Iris pigment epithelial cell (primary cell): ENCODE results near the gene NIPAL1.

Experiments used
- DNase-seq: peaks from one replicate; pipeline ENCODE4 v3.0.0-alpha.2; 2011; ENCODE audit warnings: low read depth

NIPAL1 gene

DNA sequence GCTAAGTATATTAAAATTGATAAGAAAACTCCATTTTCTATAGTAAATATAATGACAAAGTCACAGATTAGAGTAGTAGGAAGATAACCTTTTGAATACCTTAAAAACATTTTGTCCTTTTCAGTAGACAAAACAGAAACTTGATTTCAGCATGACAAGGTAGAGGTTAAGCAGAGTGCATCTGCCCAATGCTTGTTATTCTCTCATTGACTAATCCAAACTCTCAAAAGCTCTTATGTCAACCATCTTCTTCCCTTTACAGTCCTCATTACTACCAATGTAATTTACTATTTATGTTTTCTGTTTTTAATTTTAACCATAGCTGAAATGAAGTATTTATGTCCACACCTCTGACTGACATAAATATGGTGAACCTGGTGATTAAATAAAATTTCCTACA, 11.1 kb downstream of the NIPAL1 start:
- DNase-seq = no peak

DNA sequence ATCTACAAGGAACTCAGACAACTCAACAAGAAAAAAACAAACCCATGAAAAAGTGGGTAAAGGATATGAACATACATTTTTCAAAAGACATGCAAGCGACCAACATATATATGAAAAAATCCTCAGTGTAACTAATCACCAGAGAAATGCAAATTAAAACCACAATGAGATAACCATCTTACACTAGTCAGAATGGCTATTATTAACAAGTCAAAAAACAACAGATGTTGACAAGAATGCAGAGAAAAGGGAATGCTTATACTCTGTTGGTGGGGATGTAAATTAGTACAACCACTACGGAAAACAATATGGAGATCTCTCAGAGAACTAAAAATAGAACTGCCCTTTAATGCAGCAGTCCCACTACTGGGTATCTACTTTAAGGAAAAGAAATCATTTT, 12.1 kb downstream of the NIPAL1 start:
- DNase-seq = no peak

GRCh38 chr4:48030470-48030869, 13.9 kb downstream of the NIPAL1 start:
- DNase-seq = no peak

DNA sequence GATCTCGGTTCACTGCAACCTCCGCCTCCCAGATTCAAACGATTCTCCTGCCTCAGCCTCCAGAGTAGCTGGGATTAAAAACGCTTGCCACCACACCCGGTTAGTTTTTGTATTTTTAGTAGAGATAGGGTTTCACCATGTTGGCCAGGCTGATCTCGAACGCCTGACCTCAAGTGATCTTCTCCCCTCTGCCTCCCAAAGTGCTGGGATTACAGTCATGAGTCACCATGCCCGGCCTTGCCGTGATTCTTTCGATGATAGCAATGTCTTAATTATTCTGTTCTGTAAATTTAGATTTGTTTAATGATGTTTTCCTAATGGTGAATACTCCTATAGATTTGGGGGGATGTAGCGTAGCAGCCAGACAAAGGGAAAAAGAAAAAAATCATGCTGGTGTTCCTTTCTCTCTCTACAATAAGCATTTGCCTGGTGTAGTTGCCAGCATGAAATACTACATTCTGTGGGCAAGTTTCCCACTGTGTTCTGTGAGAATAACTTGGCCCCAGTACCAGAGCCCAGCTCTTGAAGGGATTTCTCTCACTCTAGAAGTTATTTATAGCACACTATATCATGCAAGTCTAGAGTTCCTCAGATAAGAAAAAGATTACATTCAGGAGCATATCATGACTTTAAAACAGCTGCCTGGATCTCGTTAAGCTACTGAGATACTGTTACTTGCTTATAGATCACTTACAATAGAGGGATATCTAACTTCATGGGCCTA, 15.4 kb downstream of the NIPAL1 start:
- DNase-seq = peak; percentile 71

DNA sequence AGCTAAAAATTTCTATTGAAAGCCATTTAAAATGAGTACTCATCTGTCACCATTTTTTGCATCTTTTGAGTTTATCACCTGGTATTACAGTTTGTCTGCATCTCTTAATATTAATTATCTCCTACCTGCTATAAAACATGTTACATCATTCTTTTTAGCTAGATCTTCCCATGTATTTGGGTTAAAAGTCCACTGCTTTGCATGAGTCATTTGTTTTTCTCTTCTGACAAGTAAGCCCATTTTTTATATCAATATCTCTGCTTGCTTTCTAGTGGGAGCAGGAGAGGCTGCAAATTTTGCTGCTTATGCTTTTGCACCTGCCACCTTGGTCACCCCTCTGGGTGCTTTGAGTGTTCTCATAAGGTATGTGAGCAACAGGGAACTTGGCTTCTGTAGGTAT, 16.1 kb downstream of the NIPAL1 start:
- DNase-seq = peak; percentile 72

GRCh38 chr4:48033412-48033811, 16.8 kb downstream of the NIPAL1 start:
- no peak for DNase-seq

DNA sequence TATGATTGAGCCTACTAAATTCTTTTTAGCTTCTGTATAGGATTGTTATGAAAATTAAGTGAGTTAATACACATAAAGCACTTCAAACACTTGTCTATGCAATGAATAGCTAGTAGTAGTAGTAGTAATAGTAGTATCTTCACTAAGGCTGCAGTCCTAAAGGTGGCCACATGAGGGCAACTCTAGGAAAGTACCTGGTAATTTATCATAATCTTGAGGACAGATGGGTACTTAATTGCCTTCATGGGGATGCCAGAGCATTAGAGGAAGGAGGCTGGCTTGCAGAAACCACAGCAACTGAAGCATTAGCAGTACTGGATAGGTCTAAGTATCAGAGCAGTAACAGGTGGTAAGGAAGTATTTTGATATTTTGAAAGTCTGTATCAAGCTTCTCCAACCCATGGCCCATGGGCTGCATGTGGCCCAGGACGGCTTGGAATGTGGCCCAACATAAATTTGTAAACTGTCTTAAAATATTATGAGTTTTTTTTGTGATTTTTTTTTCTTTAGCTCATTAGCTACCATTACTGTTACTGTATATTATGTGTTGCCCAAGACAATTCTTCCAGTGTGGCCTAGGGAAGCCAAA, 17.3 kb downstream of the NIPAL1 start:
- DNase-seq = peak; percentile 49

- DNase-seq = no peak
Observed at GRCh38 chr4:48035952-48036351, 19.4 kb downstream of the NIPAL1 start.

DNA sequence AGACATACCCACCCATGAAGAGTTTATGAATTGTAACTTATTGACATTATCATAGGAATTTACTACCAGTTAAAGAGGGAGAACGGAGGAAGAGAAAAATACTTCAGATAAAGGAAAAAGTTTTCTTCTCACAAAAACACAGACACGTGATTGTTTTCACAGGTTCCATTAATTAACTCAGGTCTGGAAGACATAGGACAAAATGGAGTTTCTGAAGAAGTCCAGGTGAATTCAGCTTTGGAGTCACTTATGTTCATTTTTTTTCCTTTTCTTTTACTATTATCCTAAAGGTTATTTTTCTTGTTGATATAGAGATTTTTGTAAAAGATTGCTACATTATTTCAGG, 20.5 kb downstream of the NIPAL1 start:
- DNase-seq = no peak

DNA sequence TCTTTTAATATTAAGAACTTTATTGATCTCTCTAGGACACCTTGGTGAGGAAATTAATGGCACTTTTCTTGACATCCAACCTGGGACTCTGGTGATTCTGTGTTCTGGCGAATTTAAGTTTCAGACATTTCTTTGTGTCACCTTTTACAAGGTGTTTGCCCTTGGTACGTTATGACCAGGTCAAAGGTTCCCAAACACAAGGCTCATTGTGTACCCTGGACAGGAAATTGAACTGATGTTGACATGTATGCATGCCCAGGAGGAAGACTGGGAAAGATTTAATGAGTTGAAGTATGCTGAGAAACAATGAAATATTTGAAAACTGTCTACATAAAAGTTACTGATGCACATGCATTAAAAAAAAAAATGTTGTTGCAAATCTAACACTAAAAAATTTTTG, 22.1 kb downstream of the NIPAL1 start:
- no peak for DNase-seq

GRCh38 chr4:48039561-48039960, 23.0 kb downstream of the NIPAL1 start:
- DNase-seq = no peak

DNA sequence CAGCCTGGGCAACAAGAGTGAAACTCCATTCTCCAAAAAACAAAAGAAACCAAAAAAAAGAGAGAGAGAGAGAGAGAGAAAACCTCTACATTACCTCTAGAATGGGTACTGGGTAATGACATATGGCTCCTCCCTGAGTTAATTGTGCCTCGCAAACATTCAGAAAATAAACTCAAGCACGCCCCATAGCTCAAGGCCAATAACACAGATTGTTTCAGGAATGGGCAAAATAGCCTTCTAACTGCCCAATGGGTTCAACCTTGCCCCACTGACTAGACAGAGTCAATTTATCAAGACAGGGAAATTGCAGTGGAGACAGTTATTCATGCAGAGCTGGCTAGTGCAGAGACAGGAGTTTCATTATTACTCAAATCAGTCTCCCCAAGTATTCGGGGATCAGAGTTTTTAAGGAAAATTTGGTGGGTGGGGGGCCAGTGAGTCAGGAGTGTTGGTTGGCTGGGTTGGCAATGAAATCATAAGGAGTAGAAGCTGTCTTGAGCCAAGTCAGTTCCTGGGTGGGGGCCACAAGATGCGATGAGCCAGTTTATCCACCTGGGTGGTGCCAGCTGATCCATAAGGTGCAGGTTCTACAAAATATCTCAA, 25.1 kb downstream of the NIPAL1 start:
- DNase-seq = no peak

GRCh38 chr4:48042979-48043461, 26.4 kb downstream of the NIPAL1 start:
- no peak for DNase-seq

DNA sequence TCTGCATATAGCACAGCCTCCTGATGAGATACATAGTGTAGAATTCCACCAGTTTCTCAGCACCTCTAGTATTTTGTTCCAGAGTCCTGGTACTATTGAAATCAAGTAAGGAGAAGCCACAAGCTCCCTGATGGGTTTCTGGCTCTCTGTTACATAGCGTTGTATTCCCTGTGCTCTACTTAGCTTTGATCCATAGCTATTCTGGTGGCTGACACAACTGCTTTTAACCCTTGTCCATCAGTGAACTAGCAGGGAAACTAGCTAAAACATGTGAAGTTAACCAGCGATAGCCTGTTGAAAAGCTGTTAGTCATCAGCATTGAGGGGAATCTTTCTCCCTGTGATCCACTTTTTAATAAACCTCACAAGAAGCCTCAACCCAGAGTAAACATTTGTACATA, 26.9 kb downstream of the NIPAL1 start:
- no peak for DNase-seq

DNA sequence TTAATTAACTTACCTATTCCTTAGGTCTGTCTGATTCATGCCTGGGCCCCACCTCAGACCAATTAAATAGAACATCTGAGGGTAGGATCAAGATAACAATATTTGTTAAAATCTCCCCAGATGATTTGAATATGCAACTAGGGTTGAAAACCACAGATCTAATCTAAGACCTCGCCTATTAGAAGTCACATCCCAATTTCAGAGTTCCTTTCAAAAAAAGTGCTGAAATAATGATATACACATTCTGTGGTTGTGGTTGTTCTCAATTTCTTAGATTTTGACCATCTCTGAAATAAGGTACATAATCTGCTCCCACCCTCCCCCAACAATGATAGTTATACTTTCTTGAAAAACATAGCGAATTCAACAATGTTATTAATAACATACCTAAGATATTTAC, 27.7 kb downstream of the NIPAL1 start:
- DNase-seq = no peak

DNA sequence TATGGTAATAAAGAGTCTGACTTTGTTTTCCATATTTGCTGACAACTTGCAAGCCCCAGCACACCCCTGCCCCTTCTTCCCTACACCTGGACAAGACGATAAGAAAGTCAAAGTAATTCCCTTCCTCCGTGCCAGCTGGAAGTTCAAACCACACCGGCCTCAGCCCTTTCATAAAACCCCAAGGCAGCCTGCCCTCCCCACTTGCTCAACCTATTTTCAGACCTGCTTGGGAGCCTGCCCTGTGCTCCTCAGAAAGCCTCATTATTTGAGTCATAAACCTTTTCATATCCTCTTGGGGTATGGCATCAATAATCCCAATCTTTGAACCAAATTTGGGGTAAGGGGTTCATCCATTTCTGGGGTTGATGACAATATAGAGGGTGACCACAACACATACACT, 29.5 kb downstream of the NIPAL1 start:
- no peak for DNase-seq

- peak; percentile 15 for DNase-seq
Observed at GRCh38 chr4:48047421-48047844, 30.9 kb downstream of the NIPAL1 start.

GRCh38 chr4:48047896-48048295, 31.3 kb downstream of the NIPAL1 start:
- no peak for DNase-seq

- DNase-seq = no peak
Observed at GRCh38 chr4:48049483-48049882, 32.9 kb downstream of the NIPAL1 start.

DNA sequence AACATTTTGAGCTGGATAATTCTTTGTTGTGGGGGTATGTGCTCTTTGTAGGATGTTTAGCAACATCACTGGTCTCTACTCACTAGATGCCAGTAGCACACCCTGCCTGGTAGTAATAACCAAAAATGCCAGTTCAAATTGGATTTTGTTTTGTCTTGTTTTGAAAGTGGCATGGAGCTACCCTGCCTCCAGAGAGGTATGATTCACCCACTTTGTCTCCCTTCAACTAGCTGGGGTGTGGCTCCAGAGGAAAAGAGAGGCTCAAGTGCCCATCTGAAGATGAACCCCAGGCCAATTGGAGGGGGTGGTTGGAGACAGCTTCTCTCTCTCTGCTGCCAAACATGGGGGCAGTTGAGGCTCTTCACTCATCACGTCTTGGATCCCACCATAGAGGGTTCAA, 34.5 kb downstream of the NIPAL1 start:
- DNase-seq = no peak

DNA sequence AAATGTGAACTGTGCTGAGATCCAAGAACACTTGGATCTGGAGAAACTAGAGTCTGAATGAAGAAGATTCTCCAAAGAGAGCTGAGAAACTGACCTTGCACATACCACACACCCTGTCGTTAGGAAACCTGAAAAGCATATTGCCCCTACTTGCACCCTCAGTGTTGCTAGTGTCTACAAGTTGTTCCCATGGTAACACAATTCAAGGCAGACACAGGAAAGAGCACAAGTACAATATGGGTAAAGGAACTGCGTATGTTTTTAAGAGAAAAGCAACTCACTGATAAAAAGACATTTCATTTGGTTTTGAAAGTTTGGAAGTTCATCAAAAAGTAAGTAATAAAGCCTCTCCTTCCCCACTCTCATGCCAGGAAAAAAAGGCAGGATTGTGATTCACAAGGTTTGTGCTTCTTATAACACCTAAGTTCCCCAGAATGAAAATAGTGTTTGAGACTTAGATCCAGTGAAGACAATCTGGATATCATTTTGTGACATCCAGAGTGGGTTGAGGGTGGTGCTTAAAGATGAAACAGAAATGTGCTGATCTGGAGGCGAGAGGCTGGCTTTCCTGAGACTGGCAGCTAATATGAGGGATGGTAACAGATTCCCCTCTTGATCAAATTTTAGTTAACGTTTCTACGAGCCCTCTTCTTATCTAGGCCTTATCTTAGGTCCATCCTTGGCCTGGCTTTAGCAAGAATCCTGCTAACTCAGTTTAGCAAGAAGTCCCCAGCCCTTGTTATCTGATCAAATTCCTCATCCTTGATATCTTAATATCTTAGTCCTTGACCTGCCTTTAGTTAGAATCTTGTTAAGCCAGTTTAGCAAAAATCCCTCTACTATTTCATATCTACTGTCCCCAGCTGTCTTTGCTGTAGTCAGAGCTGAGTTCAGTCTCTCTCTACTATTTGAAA, 42.3 kb downstream of the NIPAL1 start:
- no peak for DNase-seq

- no peak for DNase-seq
Observed at GRCh38 chr4:48064349-48064748, 47.8 kb downstream of the NIPAL1 start.
